Mammary epithelial cell (primary cell): Measurements from ENCODE around the gene GSTM4.

ENCODE experiments used
- EZH2 ChIP-seq: IDR thresholded peaks from 2 replicates; pipeline ENCODE4 v1.6.1; 2012; ENCODE audit warnings: low read length, inconsistent platforms, borderline replicate concordance
- TF ChIP-seq, protein P1 (sequence below), 2 donors: IDR thresholded peaks in 1 of 2; conservative IDR thresholded peaks in 1 of 2; 2 replicates each; pipeline ENCODE4 v1.5.1; 2011 to 2012; ENCODE audit warnings: inconsistent platforms in 2 of 2, low read length in 2 of 2, mild to moderate bottlenecking in 2 of 2, control low read depth in 1 of 2, low read depth in 1 of 2; ENCODE audit not compliant: insufficient read depth in 1 of 2; ENCODE audit errors: extremely low read depth in 1 of 2

DNA sequence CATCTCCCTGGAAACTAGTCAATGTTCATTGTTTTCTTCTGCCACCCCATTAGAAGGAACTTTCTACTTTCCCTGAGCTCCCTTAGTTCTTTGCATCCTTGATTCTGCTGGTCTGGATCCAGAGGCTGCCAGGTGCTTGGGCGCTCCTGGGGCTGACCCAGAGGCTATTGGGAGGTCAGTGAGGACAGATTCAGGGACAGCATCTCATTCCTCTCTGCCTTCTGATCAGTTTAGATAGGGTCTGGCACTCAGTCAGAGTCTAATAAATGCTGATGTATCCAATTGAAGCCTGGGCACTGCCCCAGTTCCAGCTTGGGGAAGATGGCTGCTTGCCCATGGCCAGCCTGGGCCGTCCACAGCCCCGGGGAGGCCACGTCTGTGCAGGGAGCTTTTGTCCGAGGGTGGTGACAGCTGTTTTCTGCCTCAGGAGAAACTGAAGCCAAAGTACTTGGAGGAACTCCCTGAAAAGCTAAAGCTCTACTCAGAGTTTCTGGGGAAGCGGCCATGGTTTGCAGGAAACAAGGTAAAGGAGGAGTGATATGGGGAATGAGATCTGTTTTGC, 34.0 kb downstream of the GSTM4 start:
- no peak for TF ChIP-seq EZH2
- TF ChIP-seq, protein P1, sequence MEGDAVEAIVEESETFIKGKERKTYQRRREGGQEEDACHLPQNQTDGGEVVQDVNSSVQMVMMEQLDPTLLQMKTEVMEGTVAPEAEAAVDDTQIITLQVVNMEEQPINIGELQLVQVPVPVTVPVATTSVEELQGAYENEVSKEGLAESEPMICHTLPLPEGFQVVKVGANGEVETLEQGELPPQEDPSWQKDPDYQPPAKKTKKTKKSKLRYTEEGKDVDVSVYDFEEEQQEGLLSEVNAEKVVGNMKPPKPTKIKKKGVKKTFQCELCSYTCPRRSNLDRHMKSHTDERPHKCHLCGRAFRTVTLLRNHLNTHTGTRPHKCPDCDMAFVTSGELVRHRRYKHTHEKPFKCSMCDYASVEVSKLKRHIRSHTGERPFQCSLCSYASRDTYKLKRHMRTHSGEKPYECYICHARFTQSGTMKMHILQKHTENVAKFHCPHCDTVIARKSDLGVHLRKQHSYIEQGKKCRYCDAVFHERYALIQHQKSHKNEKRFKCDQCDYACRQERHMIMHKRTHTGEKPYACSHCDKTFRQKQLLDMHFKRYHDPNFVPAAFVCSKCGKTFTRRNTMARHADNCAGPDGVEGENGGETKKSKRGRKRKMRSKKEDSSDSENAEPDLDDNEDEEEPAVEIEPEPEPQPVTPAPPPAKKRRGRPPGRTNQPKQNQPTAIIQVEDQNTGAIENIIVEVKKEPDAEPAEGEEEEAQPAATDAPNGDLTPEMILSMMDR (conservative IDR thresholded peaks at IDR 0.05 in 1 of 2, IDR thresholded peaks at IDR 0.05 in 1 of 2; ENCODE audit: extremely low read depth in 1 of 2, insufficient read depth in 1 of 2, low read depth in 1 of 2, low read length in 2 of 2): no peak
